Measurements from ENCODE around the gene EIF1AX.
A peak's percentile ranks its signal among the peaks of the same experiment; 100 is the strongest.
"Not testable (repeated sequence)": the region's sequence is repeated elsewhere in the genome, so short reads cannot be mapped to it uniquely, and the experiment has no call there.

Gene EIF1AX

DNA sequence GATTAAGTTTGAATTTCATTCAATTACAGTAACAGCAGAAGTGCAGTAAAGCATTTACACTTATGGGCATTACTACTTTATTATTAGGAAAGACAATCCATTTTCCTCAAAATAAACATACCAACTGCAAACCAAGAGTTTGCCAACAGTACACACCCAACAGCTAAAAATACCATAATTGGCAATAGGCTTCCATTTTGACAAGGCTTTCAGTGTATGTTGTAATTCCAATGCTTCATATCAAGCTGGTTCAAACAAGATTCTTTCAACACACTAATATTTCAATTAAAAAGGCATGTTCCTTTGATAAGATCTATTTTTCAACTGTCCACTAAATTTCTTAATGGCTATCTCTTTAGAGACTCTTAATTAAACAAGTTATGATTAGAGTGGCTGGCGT, 12.1 kb downstream of the EIF1AX start:
- H3K4me3 ChIP-seq (ENCODE audit: low read depth, low read length): no peak overlapping the region
- no peak for DNase-seq (ENCODE audit: low read depth)

- no peak overlapping the region for H3K4me3 ChIP-seq (ENCODE audit: low read depth, low read length)
- no peak for DNase-seq (ENCODE audit: low read depth)
These were observed 13.0 kb downstream of the EIF1AX start for GRCh38 chrX:20128670-20129069.

GRCh38 chrX:20127440-20127839, 14.2 kb downstream of the EIF1AX start:
- not testable (repeated sequence) for H3K4me3 ChIP-seq (ENCODE audit: low read depth, low read length); DNase-seq (ENCODE audit: low read depth)

- DNase-seq (ENCODE audit: low read depth); H3K4me3 ChIP-seq (ENCODE audit: low read depth, low read length): not testable (repeated sequence)
These were observed 14.8 kb downstream of the EIF1AX start for GRCh38 chrX:20126833-20127232.

DNA sequence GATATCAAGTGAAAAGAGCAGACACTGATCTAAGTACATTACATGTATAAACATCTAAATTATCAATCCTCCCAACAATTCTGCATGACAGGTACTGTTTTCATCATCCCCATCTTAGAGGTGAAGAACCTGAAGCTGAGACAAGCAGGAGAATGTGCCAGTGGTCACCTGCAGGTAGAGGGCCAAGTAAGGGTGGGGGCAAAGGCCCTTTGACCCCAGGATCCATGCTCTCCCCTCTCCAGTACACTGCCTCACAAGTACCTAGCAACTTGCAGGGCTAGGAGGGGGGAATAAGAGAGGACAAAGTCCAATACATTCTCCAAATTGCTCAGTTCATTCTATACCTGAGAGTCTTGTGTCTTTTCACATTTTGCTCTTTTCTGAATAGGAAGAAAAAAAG, 16.7 kb downstream of the EIF1AX start:
- no peak overlapping the region for H3K4me3 ChIP-seq (ENCODE audit: low read depth, low read length)
- no peak for DNase-seq (ENCODE audit: low read depth)

DNA sequence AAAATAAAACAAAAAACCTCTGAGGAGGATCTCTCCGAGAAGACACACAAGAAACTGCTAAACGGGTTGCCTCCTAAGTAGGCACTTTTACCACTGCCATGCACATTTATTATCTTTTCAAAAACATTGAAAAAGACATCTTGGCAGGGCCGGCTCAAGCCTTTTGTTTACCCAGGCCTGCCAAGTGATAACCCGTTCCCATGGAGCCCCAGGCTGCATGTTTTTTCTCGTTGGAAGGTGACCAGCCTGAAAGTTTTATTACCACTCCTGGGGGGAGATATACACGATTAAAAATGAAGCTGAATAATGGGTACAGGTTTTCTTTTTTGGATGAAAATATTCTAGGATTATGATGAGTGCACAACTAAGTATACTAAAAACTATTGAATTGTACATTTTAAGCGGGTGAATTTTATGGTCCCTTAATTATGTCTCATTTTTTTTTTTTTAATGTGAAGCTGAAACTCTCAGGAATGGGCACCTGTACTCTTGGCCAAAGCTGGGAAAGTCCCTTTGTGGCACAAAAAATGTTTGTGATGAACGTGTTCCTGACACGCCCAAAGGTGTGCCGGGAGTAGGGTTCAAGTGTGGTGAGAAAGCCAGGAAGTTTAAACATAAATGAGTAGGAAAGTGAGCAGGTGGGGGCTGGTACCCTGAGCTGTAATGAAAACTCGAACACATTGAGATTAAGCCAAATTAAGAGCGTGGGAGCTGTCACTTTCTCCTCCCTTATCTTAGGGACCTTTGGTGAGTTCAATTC, 23.4 kb downstream of the EIF1AX start:
- H3K4me3 ChIP-seq (ENCODE audit: low read depth, low read length): no peak overlapping the region
- DNase-seq (ENCODE audit: low read depth): no peak

GRCh38 chrX:20116577-20117240, 24.9 kb downstream of the EIF1AX start, which contains the start of gene MAP7D2:
MAP7D2 (minus strand) TSS chrX:20116907; CDS start chrX:20116879, 28 bp downstream.
- H3K4me3 ChIP-seq (ENCODE audit: low read depth, low read length): peak within 1 kb of the TSS; percentile 37
- no peak for DNase-seq (ENCODE audit: low read depth)

GRCh38 chrX:20116087-20116576, 25.5 kb downstream of the EIF1AX start:
- no peak for DNase-seq (ENCODE audit: low read depth)
- H3K4me3 ChIP-seq (ENCODE audit: low read depth, low read length): peak overlapping the region; percentile 37

DNA sequence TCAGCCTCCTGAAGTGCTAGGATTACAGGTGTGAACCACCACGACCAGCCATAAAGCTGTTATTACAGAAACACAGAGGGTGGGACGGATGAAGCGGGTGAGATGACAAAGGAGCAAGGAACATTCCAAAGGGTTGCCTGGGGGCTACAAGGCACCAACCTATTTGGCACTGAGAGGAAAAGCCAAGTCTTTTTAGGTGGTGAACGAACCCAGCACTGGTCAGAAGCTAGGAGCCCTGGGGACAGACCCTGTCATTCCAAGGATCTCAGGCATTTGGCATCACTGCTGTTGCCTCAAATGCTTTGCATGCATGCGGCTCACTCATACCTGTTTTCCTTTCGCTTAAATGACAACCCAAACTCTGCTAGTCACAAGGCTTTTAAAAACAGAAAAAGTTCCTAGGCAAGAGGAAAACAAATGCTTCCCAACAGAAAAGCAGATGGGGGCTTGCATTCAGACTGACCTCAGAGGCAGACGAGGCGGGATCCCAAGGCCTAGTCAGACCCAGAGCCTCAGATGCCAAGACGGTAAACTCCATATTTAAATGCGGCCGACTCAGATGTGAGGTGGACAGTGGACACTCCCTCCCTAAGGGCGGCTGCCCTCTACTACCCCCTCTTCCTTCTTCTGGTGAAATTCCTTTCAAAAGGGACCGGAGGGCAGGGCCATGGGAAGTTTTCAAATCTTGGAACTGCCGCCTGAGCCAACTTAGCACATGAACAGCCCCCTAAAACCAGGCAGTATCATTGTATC, 29.4 kb downstream of the EIF1AX start:
- no peak for DNase-seq (ENCODE audit: low read depth)

DNA sequence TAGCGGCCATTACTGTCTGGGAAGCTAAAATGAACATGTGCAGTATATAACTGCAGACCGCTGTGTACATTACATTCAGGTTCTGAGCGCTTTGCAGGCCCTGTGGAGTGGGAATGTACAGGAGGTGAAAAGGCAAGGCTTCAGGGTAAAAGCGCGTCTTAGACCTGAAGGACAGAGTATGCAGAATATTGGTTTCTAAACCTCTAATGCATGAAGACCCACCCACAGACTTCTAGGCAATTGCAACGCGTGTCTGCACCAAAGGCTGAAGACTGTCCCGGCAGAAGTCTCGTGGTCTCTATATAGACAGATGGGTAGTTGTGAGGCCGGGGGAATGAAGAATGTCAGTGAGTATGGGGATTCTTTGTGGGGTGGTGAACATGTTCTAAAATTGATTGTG, 30.4 kb downstream of the EIF1AX start:
- no peak for DNase-seq (ENCODE audit: low read depth)

More for the DNA sequence above, 29.4 kb downstream of the EIF1AX start:
- no peak overlapping the region for H3K4me3 ChIP-seq (ENCODE audit: low read depth, low read length)

DNA sequence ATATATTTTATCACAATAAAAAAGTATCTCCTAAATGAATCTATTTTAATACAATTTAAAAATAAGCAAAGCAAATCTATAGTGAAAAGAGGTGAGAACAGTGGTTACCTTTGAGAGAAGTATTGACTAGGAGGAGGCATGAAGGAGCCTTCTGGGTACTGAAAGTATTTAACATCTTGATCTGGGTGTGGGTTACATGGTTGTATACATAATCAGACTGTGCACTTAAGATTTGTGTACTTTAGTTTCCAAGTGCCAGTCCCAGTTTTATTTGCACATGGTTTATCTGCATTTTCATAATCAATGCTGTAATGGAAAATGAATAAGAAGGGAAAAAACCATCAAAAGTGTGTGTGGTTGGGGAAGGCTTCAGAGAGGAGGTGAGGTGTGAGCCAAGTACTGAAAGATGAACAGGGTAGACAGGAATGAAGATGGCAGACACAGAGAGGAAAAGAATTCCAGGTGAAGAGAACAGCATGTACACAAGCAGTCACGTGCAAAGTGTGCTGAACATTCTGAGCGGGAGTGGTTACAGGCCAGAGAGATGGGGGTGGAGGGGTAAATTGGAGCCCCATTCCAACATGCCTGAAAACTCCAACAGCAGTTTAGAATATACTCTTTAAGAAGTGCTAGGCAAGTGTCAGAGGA, 39.6 kb downstream of the EIF1AX start:
- H3K4me3 ChIP-seq (ENCODE audit: low read depth, low read length): no peak overlapping the region

More for the DNA sequence above, 30.4 kb downstream of the EIF1AX start:
- no peak overlapping the region for H3K4me3 ChIP-seq (ENCODE audit: low read depth, low read length)

GRCh38 chrX:20091499-20091898, 50.1 kb downstream of the EIF1AX start:
- DNase-seq (ENCODE audit: low read depth): no peak
- no peak overlapping the region for H3K4me3 ChIP-seq (ENCODE audit: low read depth, low read length)

More for the DNA sequence above, 39.6 kb downstream of the EIF1AX start:
- DNase-seq (ENCODE audit: low read depth): no peak

GRCh38 chrX:20089845-20090244, 51.8 kb downstream of the EIF1AX start:
- no peak for DNase-seq (ENCODE audit: low read depth)
- H3K4me3 ChIP-seq (ENCODE audit: low read depth, low read length): no peak overlapping the region

- no peak for DNase-seq (ENCODE audit: low read depth)
- no peak overlapping the region for H3K4me3 ChIP-seq (ENCODE audit: low read depth, low read length)
These were observed 61.4 kb downstream of the EIF1AX start for GRCh38 chrX:20080277-20080676.

Data from skeletal muscle cell (primary cell).